HepG2 (cell line): ENCODE measurements around the gene PEA15. TPM values are rescaled to one million over a fixed set of nuclear protein-coding genes. Genes with fewer than 3 reads are reported as not detected.

Experiments used
- MAZ ChIP-seq, 2 experiments: sonication (generic) in 1 of 2; formaldehyde crosslinking in 1 of 2; IDR thresholded peaks; 2 replicates each; pipeline versions ENCODE4 v1.5.0 to v1.6.1; 2012 to 2020; ENCODE audit warnings: low read depth in 2 of 2, mild to moderate bottlenecking in 2 of 2, borderline replicate concordance in 1 of 2, improper control_type of control experiment in 1 of 2, low read length in 1 of 2, missing genetic modification reagents in 1 of 2, moderate library complexity in 1 of 2
- MBD4 ChIP-seq: IDR thresholded peaks from 2 replicates; pipeline ENCODE4 v1.6.1; 2012; ENCODE audit warnings: low read length, inconsistent platforms, borderline replicate concordance
- MEIS1 ChIP-seq: sonication (generic); formaldehyde crosslinking; IDR thresholded peaks from 2 replicates; pipeline ENCODE4 v1.9.0; 2021; ENCODE audit warnings: mild to moderate bottlenecking, missing genetic modification reagents, moderate library complexity, borderline replicate concordance
- MTA1 ChIP-seq: sonication (generic); formaldehyde crosslinking; IDR thresholded peaks from 2 replicates; pipeline ENCODE4 v1.4.0; 2020; ENCODE audit warnings: missing genetic modification reagents, mild to moderate bottlenecking, borderline replicate concordance
- NCOR1 ChIP-seq: fragments of 200-600 bp; sonication (generic); IDR thresholded peaks from 2 replicates; pipeline ENCODE4 v1.7.0; 2017; ENCODE audit warnings: antibody characterized with exemption, low read length, borderline replicate concordance
- PAWR ChIP-seq: sonication (generic); formaldehyde crosslinking; IDR thresholded peaks from 2 replicates; pipeline ENCODE4 v1.4.0; 2020; ENCODE audit warnings: missing genetic modification reagents, mild to moderate bottlenecking, borderline replicate concordance
- PHF20 ChIP-seq: sonication (generic); formaldehyde crosslinking; IDR thresholded peaks from 2 replicates; pipeline ENCODE4 v1.5.0; 2020; ENCODE audit warnings: mild to moderate bottlenecking, missing genetic modification reagents
- PRPF4 ChIP-seq: fragments of 200-400 bp; formaldehyde crosslinking; IDR thresholded peaks from 2 replicates; pipeline ENCODE4 v1.6.1; 2016; ENCODE audit warnings: low read length, low read depth; ENCODE audit not compliant: poor library complexity, severe bottlenecking
- SCMH1 ChIP-seq: sonication (generic); formaldehyde crosslinking; IDR thresholded peaks from 2 replicates; pipeline ENCODE4 v1.9.0; 2021; ENCODE audit warnings: missing genetic modification reagents, mild to moderate bottlenecking, borderline replicate concordance
- TBP ChIP-seq: sonication (generic); formaldehyde crosslinking; IDR thresholded peaks from 2 replicates; pipeline ENCODE4 v1.5.0; 2020; ENCODE audit warnings: missing genetic modification reagents
- TCF12 ChIP-seq, 2 experiments: fragments of 450-650 bp in 1 of 2; sonication (generic) in 1 of 2; formaldehyde crosslinking in 1 of 2; IDR thresholded peaks; 2 replicates each; pipeline versions ENCODE4 v1.6.1 to v1.8.0; 2017 to 2022; ENCODE audit warnings: antibody characterized with exemption in 1 of 2, mild to moderate bottlenecking in 1 of 2, missing genetic modification reagents in 1 of 2, moderate library complexity in 1 of 2
- ZBED4 ChIP-seq: sonication (generic); formaldehyde crosslinking; IDR thresholded peaks from 2 replicates; pipeline ENCODE4 v1.4.0; 2020; ENCODE audit warnings: missing genetic modification reagents, borderline replicate concordance
- ZNF318 ChIP-seq: sonication (generic); formaldehyde crosslinking; IDR thresholded peaks from 2 replicates; pipeline ENCODE4 v1.4.0; 2020; ENCODE audit warnings: mild to moderate bottlenecking, missing genetic modification reagents
- ZNF382 ChIP-seq: sonication (generic); formaldehyde crosslinking; IDR thresholded peaks from 2 replicates; pipeline ENCODE4 v1.5.0; 2020; ENCODE audit warnings: missing genetic modification reagents, mild to moderate bottlenecking, borderline replicate concordance
- ZNF567 ChIP-seq: sonication (generic); formaldehyde crosslinking; IDR thresholded peaks from 2 replicates; pipeline ENCODE4 v1.8.1; 2023; ENCODE audit warnings: mild to moderate bottlenecking, missing genetic modification reagents, borderline replicate concordance
- polyA plus RNA-seq, 8 experiments: library from polyadenylated mRNA; depleted of rRNA in 3 of 8; stranded (reverse) in 7 of 8; unstranded in 1 of 8; fragments of >200 nt; fragmentation: Illumina TruSeq in 4 of 8; extraction: Trizol in 4 of 8; gene quantifications; 2 replicates each; pipeline versions ENCODE4 v1.2.1 to v1.2.3, GENCODE V29; 2011 to 2016; ENCODE audit warnings: low read depth in 4 of 8, missing spikeins in 1 of 8, mixed read lengths in 1 of 8; ENCODE audit not compliant: insufficient read depth in 1 of 8
- total RNA-seq, 5 experiments: library from RNA; depleted of rRNA; stranded (reverse); fragments of >200 nt; fragmentation: Illumina TruSeq; extraction: Trizol; gene quantifications; 2 replicates each; pipeline ENCODE4 v1.2.3, GENCODE V29; 2016; ENCODE audit warnings: low read depth in 1 of 5

Gene PEA15
- total and polyA plus RNA-seq, 2 of the 13 experiments (the other 11 are each of a cell fraction or from before 2014, with no cell fraction given): 12.1 to 35.2 TPM

DNA sequence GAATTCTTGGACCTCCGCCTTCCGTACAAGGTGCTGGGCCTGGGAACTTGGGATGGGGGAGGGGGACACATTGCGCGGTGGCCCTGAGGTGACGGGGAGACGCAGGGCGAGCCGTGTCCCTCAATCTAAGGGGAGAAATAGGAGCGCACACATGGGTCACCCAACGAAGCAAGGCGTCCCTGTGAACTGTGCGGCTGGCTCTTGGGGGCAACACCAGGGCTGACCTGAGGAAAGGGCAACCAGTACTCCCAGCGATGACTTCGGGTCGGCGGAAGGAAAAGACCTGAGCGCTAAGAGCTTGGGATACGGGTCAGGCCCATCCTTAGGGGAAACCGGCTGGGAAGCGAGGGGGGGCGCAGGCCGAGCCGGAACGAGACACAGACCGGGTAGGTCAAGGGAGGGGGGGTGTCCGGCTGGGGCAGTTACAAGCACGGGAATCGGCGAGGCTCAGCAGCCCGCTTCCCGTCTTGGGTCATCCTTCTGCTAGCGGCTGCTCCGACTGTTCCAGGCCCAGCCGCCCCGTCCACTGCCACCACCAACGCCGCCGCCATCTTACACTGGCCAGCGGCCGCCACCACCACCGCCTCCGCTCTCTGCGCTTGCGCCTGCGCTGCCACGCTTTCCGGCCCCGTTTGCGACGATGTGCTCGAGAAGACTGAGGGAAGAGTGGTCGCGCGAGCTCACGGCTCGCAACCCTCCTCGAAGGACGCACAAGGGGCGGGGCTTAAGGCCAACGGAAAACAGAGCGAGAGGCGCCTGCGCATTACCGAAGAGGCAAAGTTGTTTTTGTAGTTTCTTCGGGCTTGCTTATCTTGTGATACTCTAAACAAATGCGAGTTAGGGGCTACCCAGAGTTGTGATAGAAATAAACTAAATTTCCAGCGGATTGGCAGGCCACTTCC is 57.0 kb downstream of the PEA15 start, which contains the start of gene DCAF8 (continued):
- TF ChIP-seq ZBED4 (CRISPR knock-in tag) (no peak), MAZ (IDR thresholded peaks at IDR 0.05; ENCODE audit: borderline replicate concordance, low read depth, low read length) (no peak), MAZ (CRISPR knock-in tag; IDR thresholded peaks at IDR 0.05; ENCODE audit: low read depth) (peak; percentile 90), SCMH1 (CRISPR knock-in tag) (no peak), PRPF4 (no peak), NCOR1 (no peak), ZNF318 (CRISPR knock-in tag) (no peak), TCF12 (IDR thresholded peaks at IDR 0.05) (no peak), TCF12 (CRISPR knock-in tag; IDR thresholded peaks at IDR 0.05) (no peak), MBD4 (no peak), ZNF567 (CRISPR knock-in tag) (peak; percentile 76; the same call in 1 of the 2 replicates), TBP (CRISPR knock-in tag) (no peak), MTA1 (CRISPR knock-in tag) (peak; percentile 43; the same call in 1 of the 2 replicates), PHF20 (peak; percentile 87), MEIS1 (CRISPR knock-in tag) (no peak; the same call in 1 of the 2 replicates), PAWR (CRISPR knock-in tag) (peak; percentile 17; the same call in 1 of the 2 replicates), ZNF382 (CRISPR knock-in tag) (no peak)
